B cell (primary cell): Measurements from ENCODE around the gene EXOSC2.

Source experiments
- CTCF ChIP-seq: fragments of 200-600 bp; IDR thresholded peaks from one replicate; pipeline ENCODE4 v1.8.0; 2022; ENCODE audit warnings: antibody characterized with exemption, mild to moderate bottlenecking
- EZH2 ChIP-seq: IDR thresholded peaks from 2 replicates; pipeline ENCODE4 v1.6.1; 2012; ENCODE audit warnings: borderline replicate concordance, low read depth, mild to moderate bottlenecking, moderate library complexity, low read length; ENCODE audit not compliant: insufficient read depth, poor library complexity, severe bottlenecking

GRCh38 chr9:130732136-130732535, 38.6 kb downstream of the EXOSC2 start:
- TF ChIP-seq CTCF (no peak), EZH2 (no peak)
